IMR-90 (cell line): ENCODE data around the gene PTPN11. TPM values are rescaled to one million over a fixed set of nuclear protein-coding genes. Genes with fewer than 3 reads are reported as not detected.

Experiments used
- ATAC-seq: fragments of 200-7000 bp; cut with Tn5 transposase; 2 replicates; pipeline ENCODE4 v1.9.1; 2020; ENCODE audit warnings: low read depth, mild to moderate bottlenecking, moderate library complexity
- BruUV-seq: library from RNA; stranded (reverse); fragments of 400-500 nt; replicated peaks from 2 replicates; lab custom pipeline; 2021; lab: Mats Ljungman, UMichigan
- CTCF ChIA-PET: fragments of 300-600 bp; formaldehyde crosslinking; extraction: SDS; loops from one replicate; lab custom pipeline; 2021; ENCODE audit warnings: antibody characterized with exemption; lab: Yijun Ruan, JAX
- POLR2A ChIA-PET: fragments of 300-600 bp; sonication (Branson Sonifier 250); formaldehyde crosslinking; loops from one replicate; lab custom pipeline; 2022; ENCODE audit warnings: antibody characterized with exemption; ENCODE audit not compliant: unreplicated experiment; lab: Charles Lee
- DNase-seq: peaks from one replicate; pipeline ENCODE4 v3.0.0; 2013
- H2AFZ ChIP-seq: replicated peaks from 2 replicates; pipeline ENCODE3; 2013; ENCODE audit warnings: low read length, mild to moderate bottlenecking; ENCODE audit not compliant: poor library complexity
- H2AK5ac ChIP-seq: 2 replicates; pipeline ENCODE4 v1.6.1; 2013; ENCODE audit warnings: low read depth, low read length, inconsistent platforms
- H2AK9ac ChIP-seq: replicated peaks from 2 replicates; pipeline ENCODE3; 2013; ENCODE audit warnings: mild to moderate bottlenecking, low read depth, low read length, moderate library complexity; ENCODE audit not compliant: poor library complexity
- H2BK120ac ChIP-seq: 2 replicates; pipeline ENCODE4 v1.6.1; 2013; ENCODE audit warnings: low read depth, low read length, inconsistent platforms
- H2BK15ac ChIP-seq: 3 replicates; pipeline ENCODE4 v1.6.1; 2013; ENCODE audit warnings: low read depth, low read length, inconsistent platforms
- H2BK20ac ChIP-seq: 2 replicates; pipeline ENCODE4 v1.6.1; 2013; ENCODE audit warnings: low read depth, mild to moderate bottlenecking, inconsistent platforms, low read length, moderate library complexity
- H2BK5ac ChIP-seq: 2 replicates; pipeline ENCODE4 v1.6.1; 2013; ENCODE audit warnings: mild to moderate bottlenecking, low read depth, low read length, inconsistent platforms; ENCODE audit not compliant: poor library complexity, severe bottlenecking
- H3K14ac ChIP-seq: replicated peaks from 2 replicates; pipeline ENCODE4 v1.6.1; 2013; ENCODE audit warnings: low read depth, low read length, inconsistent platforms
- H3K18ac ChIP-seq: 2 replicates; pipeline ENCODE4 v1.6.1; 2013; ENCODE audit warnings: low read depth, low read length, control low read depth
- H3K23ac ChIP-seq: 2 replicates; pipeline ENCODE4 v1.6.1; 2013; ENCODE audit warnings: low read depth, low read length, inconsistent platforms
- H3K27ac ChIP-seq: 2 replicates; pipeline ENCODE4 v1.5.1; 2013; ENCODE audit warnings: mild to moderate bottlenecking, control low read depth, low read length; ENCODE audit not compliant: insufficient read depth
- H3K27me3 ChIP-seq: 2 replicates; pipeline ENCODE4 v1.6.1; 2013; ENCODE audit warnings: low read length; ENCODE audit not compliant: control insufficient read depth, insufficient read depth
- H3K36me3 ChIP-seq: 2 replicates; pipeline ENCODE4 v1.6.1; 2013; ENCODE audit warnings: low read length, mixed read lengths; ENCODE audit not compliant: control insufficient read depth, insufficient read depth
- H3K4ac ChIP-seq: 2 replicates; pipeline ENCODE4 v1.6.1; 2013; ENCODE audit warnings: low read depth, low read length, inconsistent platforms
- H3K4me1 ChIP-seq: 2 replicates; pipeline ENCODE4 v1.6.1; 2013; ENCODE audit warnings: low read length, mixed read lengths; ENCODE audit not compliant: control insufficient read depth, insufficient read depth
- H3K4me2 ChIP-seq: 2 replicates; pipeline ENCODE4 v1.6.1; 2013; ENCODE audit warnings: low read depth, mild to moderate bottlenecking, control low read depth, low read length, moderate library complexity
- H3K4me3 ChIP-seq: 2 replicates; pipeline ENCODE4 v1.5.1; 2013; ENCODE audit warnings: low read depth, mild to moderate bottlenecking, control low read depth, low read length, moderate library complexity; ENCODE audit not compliant: insufficient read depth
- H3K56ac ChIP-seq: 2 replicates; pipeline ENCODE4 v1.6.1; 2013; ENCODE audit warnings: low read length, inconsistent platforms; ENCODE audit not compliant: insufficient read depth; ENCODE audit errors: extremely low read depth
- H3K79me1 ChIP-seq, 2 experiments: 2 replicates each; pipeline ENCODE4 v1.6.1; 2013; ENCODE audit warnings: low read length in 2 of 2, inconsistent platforms in 1 of 2, low read depth in 1 of 2
- H3K9ac ChIP-seq: 2 replicates; pipeline ENCODE4 v1.6.1; 2013; ENCODE audit warnings: low read depth, low read length, control low read depth
- H3K9me1 ChIP-seq: 2 replicates; pipeline ENCODE4 v1.6.1; 2013; ENCODE audit warnings: low read length, inconsistent platforms; ENCODE audit not compliant: insufficient read depth
- H3K9me3 ChIP-seq: 2 replicates; pipeline ENCODE4 v1.6.1; 2013; ENCODE audit warnings: low read length; ENCODE audit not compliant: control insufficient read depth, insufficient read depth
- H4K20me1 ChIP-seq: 2 replicates; pipeline ENCODE4 v1.6.1; 2013; ENCODE audit warnings: low read length, inconsistent platforms; ENCODE audit not compliant: insufficient read depth
- H4K5ac ChIP-seq: 2 replicates; pipeline ENCODE4 v1.6.1; 2013; ENCODE audit warnings: mild to moderate bottlenecking, low read depth, low read length, control low read depth
- H4K8ac ChIP-seq, 2 experiments: 2 replicates each; pipeline ENCODE4 v1.6.1; 2013; ENCODE audit warnings: low read depth in 2 of 2, low read length in 2 of 2, control low read depth in 1 of 2, inconsistent platforms in 1 of 2
- H4K91ac ChIP-seq: 2 replicates; pipeline ENCODE4 v1.6.1; 2013; ENCODE audit warnings: low read depth, low read length, inconsistent platforms; ENCODE audit not compliant: insufficient read depth
- CHD1 ChIP-seq: IDR thresholded peaks from 2 replicates; pipeline ENCODE4 v1.6.1; 2012; ENCODE audit warnings: low read depth, low read length, improper control_type of control experiment
- FOS ChIP-seq: fragments of 150-350 bp; IDR thresholded peaks from 2 replicates; pipeline ENCODE4 v1.6.1; 2016; ENCODE audit warnings: low read depth, low read length
- WGBS, 2 experiments: methylation state at CpG; one replicate each; pipeline versions ENCODE4 v1.1.5 to v1.1.7; 2013; ENCODE audit warnings: missing lambda C conversion rate in 2 of 2; ENCODE audit not compliant: insufficient read length in 1 of 2; ENCODE audit errors: extremely low coverage in 2 of 2; 5-methylcytosine and 5-hydroxymethylcytosine counted together
- dilution Hi-C: fragments of 300-500 bp; cut with HindIII; formaldehyde crosslinking; loops from one replicate; pipeline ENCODE4 v1.14.3; 2018; ENCODE audit warnings: low sequenced_read_pairs; ENCODE audit not compliant: unreplicated experiment
- in situ Hi-C: fragments of 300-500 bp; cut with MboI; formaldehyde crosslinking; loops from 3 replicates; pipeline ENCODE4 v1.14.3; 2019; ENCODE audit warnings: low sequenced_read_pairs, inconsistent platforms, mixed read lengths
- intact Hi-C: fragments of 100-400 bp; cut with micrococcal nuclease; formaldehyde crosslinking; loops from 2 replicates; pipeline ENCODE4 v1.10.0; 2022
- polyA plus RNA-seq, 3 experiments: library from polyadenylated mRNA; depleted of rRNA; stranded (reverse); fragments of >200 nt; gene quantifications; 2 replicates each; pipeline ENCODE4 v1.2.3, GENCODE V29; 2012; ENCODE audit warnings: low replicate concordance in 1 of 3
- total RNA-seq: library from RNA; depleted of rRNA; stranded (reverse); fragments of >200 nt; gene quantifications from 2 replicates; pipeline ENCODE4 v1.2.3, GENCODE V29; 2012

Gene PTPN11
- total and polyA plus RNA-seq, 2 of the 4 experiments (the other 2 are of a cell fraction): 52.9 to 135 TPM

GRCh38 chr12:112535017-112535416 is 116.3 kb downstream of the PTPN11 start:
- Histone ChIP-seq H4K20me1 (no peaks in the 10 kb centered on the region), H2BK20ac (no peak overlapping the region), H3K4ac (no peak overlapping the region), H2AK5ac (no peak overlapping the region), H2BK120ac (no peak overlapping the region), H3K27me3 (no peaks in the 10 kb centered on the region), H3K9me1 (peaks cover 5% of the 10 kb centered on the region; the same call in 1 of the 2 replicates), H3K36me3 (no peaks in the 10 kb centered on the region), H3K9me3 (no peaks in the 10 kb centered on the region), H3K9ac (no peak overlapping the region), H4K8ac (no peak overlapping the region), H3K18ac (no peak overlapping the region), H3K4me2 (no peak overlapping the region), H3K79me1 (no peaks in the 10 kb centered on the region), H3K4me3 (no peak overlapping the region), H3K14ac (no peak overlapping the region), H3K27ac (no peak overlapping the region), H2AFZ (no peak overlapping the region), H4K5ac (no peak overlapping the region), H2BK15ac (no peak overlapping the region), H3K4me1 (no peaks in the 10 kb centered on the region), H2BK5ac (no peak overlapping the region), H3K23ac (no peak overlapping the region), H4K91ac (no peak overlapping the region), H2AK9ac (no peak overlapping the region), H3K56ac (no peak overlapping the region)
- BruUV-seq: no TSS peak
- in situ Hi-C loops (no loop called here), intact Hi-C loops (no loop called here), dilution Hi-C loops (no loop called here)
- WGBS, 2 experiments: 55% methylated on average over 2 of the region's 6 CpGs; no CpG with 5 or more reads in 1 of the 2 experiments
- ChIA-PET POLR2A (no interaction called here), CTCF (no interaction called here)
- no peak for ATAC-seq
- no peak for DNase-seq
- TF ChIP-seq CHD1: no peak
- TF ChIP-seq FOS: no peak
